IPS-20b (cell line): ENCODE data around the gene DMXL2.
"Not testable (repeated sequence)": the region's sequence is repeated elsewhere in the genome, so short reads cannot be mapped to it uniquely, and the experiment has no call there.

Experiments used
- H3K27ac ChIP-seq: one replicate; pipeline ENCODE4 v1.5.1; 2013; ENCODE audit warnings: low read length
- H3K27me3 ChIP-seq: 2 replicates; pipeline ENCODE4 v1.6.1; 2013; ENCODE audit warnings: mild to moderate bottlenecking, low read length, inconsistent platforms; ENCODE audit not compliant: insufficient read depth
- H3K36me3 ChIP-seq: 2 replicates; pipeline ENCODE4 v1.6.1; 2013; ENCODE audit warnings: low read depth, mild to moderate bottlenecking, inconsistent platforms, low read length, moderate library complexity; ENCODE audit not compliant: insufficient read depth
- H3K4me1 ChIP-seq: 2 replicates; pipeline ENCODE4 v1.6.1; 2013; ENCODE audit warnings: mild to moderate bottlenecking, control low read depth, inconsistent platforms, low read length, moderate library complexity; ENCODE audit not compliant: insufficient read depth
- H3K4me3 ChIP-seq: 2 replicates; pipeline ENCODE4 v1.5.1; 2013; ENCODE audit warnings: mild to moderate bottlenecking, low read length, inconsistent platforms
- H3K9ac ChIP-seq: 2 replicates; pipeline ENCODE4 v1.6.1; 2013; ENCODE audit warnings: low read depth, mild to moderate bottlenecking, inconsistent platforms, low read length, moderate library complexity
- H3K9me3 ChIP-seq: 2 replicates; pipeline ENCODE4 v1.6.1; 2013; ENCODE audit warnings: mild to moderate bottlenecking, low read depth, low read length, inconsistent platforms; ENCODE audit not compliant: insufficient read depth

Gene DMXL2

DNA sequence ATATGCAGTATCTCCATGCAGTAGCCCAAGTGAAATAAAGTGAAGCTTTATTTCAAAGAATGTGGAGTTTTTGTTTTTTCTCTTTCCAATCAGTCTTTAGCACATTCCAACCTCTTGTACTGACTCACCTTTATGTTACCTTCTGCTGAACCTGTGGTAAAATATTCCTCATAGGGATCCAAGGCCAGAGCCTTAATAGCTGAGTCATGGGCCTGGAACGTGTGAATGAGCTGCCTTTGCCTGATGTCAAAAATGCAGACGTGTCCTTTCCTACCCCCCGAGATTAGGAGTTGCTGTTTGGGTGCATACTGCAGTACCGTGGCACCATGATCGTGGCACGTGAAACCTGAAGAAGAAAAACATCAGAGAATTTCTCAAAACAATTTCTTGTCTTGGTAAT lies 172.6 kb downstream of the DMXL2 start:
- Histone ChIP-seq H3K9me3 (no peaks in the 10 kb centered on the region), H3K27ac (no peak overlapping the region), H3K36me3 (peaks cover 11% of the 10 kb centered on the region), H3K4me3 (no peak overlapping the region), H3K4me1 (no peaks in the 10 kb centered on the region), H3K27me3 (no peaks in the 10 kb centered on the region), H3K9ac (no peak overlapping the region)

DNA sequence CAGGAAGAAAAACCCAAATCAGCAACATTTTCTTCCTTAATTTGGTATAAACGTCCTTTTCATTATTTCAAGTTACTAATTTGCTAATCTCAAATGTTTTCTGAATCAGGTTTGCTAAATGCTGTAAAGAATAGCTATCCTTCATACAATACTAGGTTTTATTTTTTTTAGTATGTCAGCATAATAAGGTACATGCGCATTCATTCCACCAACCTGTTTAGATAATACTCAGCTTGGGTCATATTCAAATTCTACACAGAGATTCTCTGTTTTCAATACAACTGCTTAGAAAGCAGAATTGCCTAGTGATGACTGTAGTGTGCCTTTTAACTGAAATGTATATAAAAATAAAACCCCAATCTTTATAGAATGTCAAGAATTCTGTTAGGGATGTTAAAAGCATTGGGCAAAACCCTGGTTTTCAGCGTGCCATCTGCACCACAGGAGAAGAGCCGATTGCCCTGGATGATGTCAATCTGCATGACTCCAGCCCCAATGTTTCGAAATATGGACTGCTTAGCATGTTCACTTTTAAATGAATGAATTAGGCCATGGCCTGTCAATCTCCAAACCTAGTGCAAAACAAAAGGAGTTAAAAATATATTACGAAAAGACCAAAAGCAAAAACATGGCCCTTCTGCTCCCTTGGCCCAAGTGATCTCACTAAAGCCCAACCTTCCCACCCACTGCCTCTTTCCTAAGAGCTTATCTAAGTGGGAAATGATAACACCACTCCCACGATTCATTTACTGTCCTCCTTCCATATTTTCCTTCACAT lies 173.8 kb downstream of the DMXL2 start:
- no peaks in the 10 kb centered on the region for H3K9me3 ChIP-seq
- H3K4me1 ChIP-seq: no peaks in the 10 kb centered on the region
- H3K27me3 ChIP-seq: no peaks in the 10 kb centered on the region
- no peak overlapping the region for H3K9ac ChIP-seq
- H3K27ac ChIP-seq: no peak overlapping the region
- peaks cover 7% of the 10 kb centered on the region for H3K36me3 ChIP-seq
- no peak overlapping the region for H3K4me3 ChIP-seq

DNA sequence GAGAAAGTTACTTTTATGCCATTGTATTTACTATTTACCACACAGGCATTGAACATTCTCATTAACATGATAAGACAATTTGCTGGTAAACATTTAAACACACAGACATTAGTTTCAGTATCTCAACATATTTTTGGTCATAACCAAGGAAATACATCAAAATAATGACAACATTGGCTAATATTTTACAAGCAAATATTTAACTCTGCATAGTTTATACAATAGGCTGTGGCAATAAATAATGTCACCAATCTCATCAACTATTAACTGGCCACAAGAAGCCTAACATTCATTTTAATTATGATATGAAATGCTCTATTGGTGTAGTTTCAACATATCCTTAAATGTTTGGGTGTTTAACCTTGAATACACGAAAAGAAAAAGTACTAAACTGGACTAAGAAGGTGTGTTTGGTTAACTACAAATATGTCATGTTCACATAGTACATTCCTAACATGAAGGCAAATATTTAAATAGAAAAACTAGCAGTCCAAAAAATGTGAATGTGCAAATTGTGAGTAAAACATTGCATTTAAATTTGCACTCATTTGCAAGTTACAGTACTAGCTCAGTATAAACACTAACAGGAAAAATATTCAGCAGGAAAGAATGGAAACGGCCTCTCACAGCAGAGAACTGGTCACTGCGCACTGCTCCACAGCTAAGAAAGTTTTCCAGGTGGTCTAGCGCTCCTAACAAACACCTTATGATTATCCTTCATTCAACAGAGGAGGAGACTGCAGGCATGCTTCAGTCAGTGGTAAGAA lies 174.5 kb downstream of the DMXL2 start:
- H3K27ac ChIP-seq: no peak overlapping the region
- H3K9me3 ChIP-seq: no peaks in the 10 kb centered on the region
- peaks cover 7% of the 10 kb centered on the region for H3K36me3 ChIP-seq
- H3K4me3 ChIP-seq: no peak overlapping the region
- no peaks in the 10 kb centered on the region for H3K4me1 ChIP-seq
- no peaks in the 10 kb centered on the region for H3K27me3 ChIP-seq
- H3K9ac ChIP-seq: no peak overlapping the region

DNA sequence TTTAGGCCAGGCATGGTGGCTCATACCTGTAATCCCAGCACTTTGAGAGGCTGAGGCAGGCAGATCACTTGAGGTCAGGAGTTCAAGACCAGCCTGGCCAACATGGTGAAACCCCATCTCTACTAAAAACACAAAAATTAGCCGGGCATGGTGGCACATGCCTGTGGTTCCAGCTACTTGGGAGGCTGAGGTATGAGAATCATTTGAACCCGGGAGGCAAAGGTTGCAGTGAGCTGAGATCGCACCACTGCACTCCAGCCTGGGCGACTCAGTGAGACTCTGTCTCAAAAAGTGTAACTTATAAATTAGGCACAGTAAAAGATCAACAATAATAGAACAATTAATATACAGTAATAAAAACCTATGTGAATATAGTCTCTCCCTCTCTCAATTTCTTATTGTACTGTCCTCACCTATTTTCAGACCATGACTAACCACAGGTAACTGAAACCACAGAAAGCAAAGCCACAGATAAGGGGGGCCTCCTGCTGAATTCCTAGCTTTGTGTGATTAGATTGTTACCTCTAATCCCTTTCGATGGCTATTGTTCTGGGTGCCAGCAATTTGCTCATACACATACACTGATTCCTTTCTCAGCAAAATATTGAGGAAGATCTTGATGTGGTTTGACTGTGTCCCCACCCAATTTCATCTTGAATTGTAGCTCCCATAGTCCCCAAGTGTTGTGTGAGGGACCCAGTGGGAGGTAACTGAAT lies 176.4 kb downstream of the DMXL2 start:
- H3K9ac ChIP-seq, H3K36me3 ChIP-seq, H3K4me3 ChIP-seq, H3K4me1 ChIP-seq, H3K9me3 ChIP-seq, H3K27ac ChIP-seq, H3K27me3 ChIP-seq: not testable (repeated sequence)

DNA sequence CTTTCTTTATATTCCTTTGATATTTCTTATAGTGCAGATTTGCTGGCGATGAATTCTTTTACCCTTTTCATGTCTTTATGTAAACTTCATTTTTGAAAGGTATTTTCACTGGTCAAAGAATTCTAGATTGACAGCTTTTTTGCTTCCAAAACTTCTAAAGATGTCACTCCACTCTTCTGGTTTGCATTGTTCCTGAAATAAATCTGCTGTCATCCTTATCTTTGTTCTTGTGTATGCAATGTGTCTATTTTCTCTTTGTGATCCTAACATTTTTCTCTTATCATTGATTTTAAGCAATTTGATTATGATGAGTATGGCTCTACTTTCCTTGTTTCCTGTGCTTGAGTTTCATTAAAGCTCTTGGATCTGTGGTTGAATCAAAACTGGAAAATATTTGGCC lies 177.8 kb downstream of the DMXL2 start:
- Histone ChIP-seq H3K4me1 (no peaks in the 10 kb centered on the region), H3K27ac (no peak overlapping the region), H3K9ac (no peak overlapping the region), H3K9me3 (no peaks in the 10 kb centered on the region), H3K27me3 (no peaks in the 10 kb centered on the region), H3K36me3 (peaks cover 7% of the 10 kb centered on the region), H3K4me3 (no peak overlapping the region)

DNA sequence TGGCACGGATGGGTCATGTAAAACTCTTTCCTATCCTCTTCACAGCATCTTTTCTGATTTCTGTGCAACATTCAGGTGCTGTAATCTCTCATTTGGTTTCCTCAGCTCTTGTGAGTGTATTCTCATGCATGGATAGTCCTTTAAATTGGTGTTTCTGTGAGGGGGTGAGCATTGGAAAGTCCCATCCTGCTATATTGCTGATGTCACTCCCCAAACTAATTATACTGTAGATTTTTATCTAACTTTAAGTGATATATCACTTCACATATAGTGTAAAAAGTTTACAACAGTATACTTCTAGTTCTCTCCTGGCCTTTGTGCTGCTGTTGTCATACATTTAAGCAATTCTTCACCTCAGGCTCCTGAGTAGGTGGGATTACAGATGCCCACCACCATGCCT lies 178.5 kb downstream of the DMXL2 start:
- no peaks in the 10 kb centered on the region for H3K9me3 ChIP-seq

DNA sequence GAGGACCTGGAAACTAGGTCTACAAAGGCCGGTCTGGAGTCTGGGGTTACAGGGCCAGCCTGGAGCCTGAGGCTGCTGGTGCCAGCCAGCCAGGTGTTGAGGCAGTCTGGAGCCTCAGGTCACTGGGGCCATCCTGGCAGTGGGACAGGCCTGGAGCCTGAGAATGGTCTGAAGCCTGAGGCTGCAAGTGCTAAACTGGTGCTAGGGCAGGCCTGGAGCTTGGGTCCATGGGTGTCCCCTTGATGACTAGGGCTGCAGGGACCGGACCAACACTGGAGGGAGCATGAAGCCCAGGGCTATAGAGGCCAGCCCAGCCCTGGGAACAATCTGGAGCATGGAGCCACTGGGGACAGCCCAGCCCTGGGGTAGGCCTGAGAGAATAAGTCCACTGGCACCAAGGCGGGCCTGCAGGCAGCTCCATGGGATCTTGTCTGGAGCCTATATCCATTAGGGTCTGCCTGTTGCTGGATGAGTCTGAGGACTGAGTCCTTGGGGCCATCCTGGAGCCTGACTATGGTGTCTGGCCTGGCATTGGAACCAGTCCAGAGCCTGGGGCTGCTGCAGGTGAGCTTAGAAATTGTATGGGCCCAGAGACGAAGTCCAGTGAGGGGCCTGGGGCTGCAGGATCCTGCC lies 179.2 kb downstream of the DMXL2 start:
- H3K4me3 ChIP-seq: no peak overlapping the region
- H3K27me3 ChIP-seq: no peaks in the 10 kb centered on the region
- no peak overlapping the region for H3K9ac ChIP-seq
- no peaks in the 10 kb centered on the region for H3K36me3 ChIP-seq
- no peaks in the 10 kb centered on the region for H3K9me3 ChIP-seq
- no peak overlapping the region for H3K27ac ChIP-seq
- no peaks in the 10 kb centered on the region for H3K4me1 ChIP-seq

More for the DNA sequence above, 178.5 kb downstream of the DMXL2 start:
- H3K4me1 ChIP-seq: no peaks in the 10 kb centered on the region
- no peaks in the 10 kb centered on the region for H3K27me3 ChIP-seq
- no peak overlapping the region for H3K27ac ChIP-seq
- H3K36me3 ChIP-seq: no peaks in the 10 kb centered on the region; the same call in 1 of the 2 replicates
- no peak overlapping the region for H3K4me3 ChIP-seq
- H3K9ac ChIP-seq: no peak overlapping the region

DNA sequence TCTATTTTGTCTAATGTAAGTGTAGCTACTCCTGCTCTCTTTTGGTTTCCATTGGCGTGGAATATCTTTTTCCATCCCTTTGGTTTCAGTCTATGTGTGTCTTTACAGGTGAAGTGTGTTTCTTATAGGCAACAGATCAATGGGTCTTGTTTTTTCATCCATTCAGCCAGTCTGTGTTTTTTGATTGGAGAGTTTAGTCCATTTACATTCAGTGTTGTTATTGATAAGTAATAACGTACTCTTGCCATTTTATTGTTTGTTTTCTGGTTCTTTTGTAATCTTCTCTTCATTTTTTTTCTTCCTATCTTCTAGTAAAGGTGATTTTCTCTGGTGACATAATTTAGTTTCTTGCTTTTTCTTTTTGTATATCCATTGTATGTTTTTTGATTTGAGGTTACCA lies 184.0 kb downstream of the DMXL2 start:
- H3K9ac ChIP-seq: no peak overlapping the region
- H3K27me3 ChIP-seq: no peaks in the 10 kb centered on the region
- H3K4me1 ChIP-seq: no peaks in the 10 kb centered on the region
- H3K9me3 ChIP-seq: peaks cover 3% of the 10 kb centered on the region; the same call in 1 of the 2 replicates
- no peak overlapping the region for H3K27ac ChIP-seq
- no peaks in the 10 kb centered on the region for H3K36me3 ChIP-seq
- H3K4me3 ChIP-seq: no peak overlapping the region

DNA sequence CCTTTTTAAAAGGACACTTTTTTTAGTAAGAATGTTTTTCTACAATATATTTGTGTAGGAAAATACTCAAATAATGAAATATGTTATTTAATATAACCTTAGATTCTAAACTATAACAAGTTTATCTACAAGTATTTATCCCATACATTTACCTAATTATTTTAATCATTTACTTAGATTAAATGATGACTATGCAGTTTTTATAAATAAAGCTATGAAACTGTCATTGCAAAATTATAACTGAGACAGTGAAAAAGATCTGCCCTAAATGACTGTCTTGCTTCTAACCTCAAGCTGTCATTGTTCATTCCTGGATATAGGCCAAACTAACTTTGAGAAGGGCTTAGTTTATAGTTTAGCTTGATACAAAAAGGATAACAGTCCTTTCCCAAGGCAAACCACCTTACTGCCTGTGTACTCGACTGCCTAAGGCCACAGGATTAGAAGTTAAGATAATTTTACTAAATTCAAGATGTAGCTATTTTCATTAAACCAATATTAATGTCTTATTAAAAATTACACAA lies 197.0 kb downstream of the DMXL2 start:
- no peak overlapping the region for H3K4me3 ChIP-seq
- H3K27ac ChIP-seq: no peak overlapping the region
- no peaks in the 10 kb centered on the region for H3K27me3 ChIP-seq
- no peak overlapping the region for H3K9ac ChIP-seq
- no peaks in the 10 kb centered on the region; the same call in 1 of the 2 replicates for H3K9me3 ChIP-seq
- H3K36me3 ChIP-seq: no peaks in the 10 kb centered on the region
- H3K4me1 ChIP-seq: peaks cover 4% of the 10 kb centered on the region; the same call in 1 of the 2 replicates

DNA sequence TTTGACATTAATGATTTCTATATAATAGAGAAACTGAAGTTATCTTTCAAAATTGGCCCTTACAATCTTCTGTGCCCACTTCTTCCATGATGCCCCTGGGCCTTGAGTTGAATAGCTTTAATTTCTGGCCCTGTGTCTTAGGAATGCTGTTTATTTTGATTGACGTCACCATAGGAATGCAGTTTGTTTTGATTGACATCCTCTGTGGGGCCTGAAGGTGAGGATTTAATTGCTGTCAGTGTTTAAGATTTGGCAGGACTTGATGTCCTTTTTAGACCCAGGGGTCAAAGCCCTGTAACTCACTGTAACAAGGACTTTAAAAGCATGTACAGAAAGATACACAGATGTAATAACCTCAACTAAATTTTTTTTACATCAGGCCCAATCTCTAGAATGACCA lies 197.8 kb downstream of the DMXL2 start:
- Histone ChIP-seq H3K4me3 (no peak overlapping the region), H3K36me3 (no peaks in the 10 kb centered on the region), H3K9ac (no peak overlapping the region), H3K27ac (no peak overlapping the region), H3K4me1 (peaks cover 4% of the 10 kb centered on the region; the same call in 1 of the 2 replicates), H3K9me3 (no peaks in the 10 kb centered on the region; the same call in 1 of the 2 replicates), H3K27me3 (no peaks in the 10 kb centered on the region)

DNA sequence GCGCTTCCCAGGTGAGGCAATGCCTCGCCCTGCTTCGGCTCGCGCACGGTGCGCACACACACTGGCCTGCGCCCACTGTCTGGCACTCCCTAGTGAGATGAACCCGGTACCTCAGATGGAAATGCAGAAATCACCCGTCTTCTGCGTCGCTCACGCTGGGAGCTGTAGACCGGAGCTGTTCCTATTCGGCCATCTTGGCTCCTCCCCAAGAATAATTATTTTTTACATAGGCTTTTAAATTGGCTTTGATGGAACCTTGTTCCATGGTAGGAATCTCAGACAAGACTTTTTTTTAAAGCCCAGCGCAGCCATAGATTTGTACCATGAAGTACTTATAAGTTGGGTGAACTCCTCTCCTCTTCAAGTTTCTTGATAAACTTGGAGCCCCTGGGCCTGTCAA lies 199.5 kb downstream of the DMXL2 start:
- H3K4me3 ChIP-seq, H3K27ac ChIP-seq, H3K9me3 ChIP-seq, H3K27me3 ChIP-seq, H3K9ac ChIP-seq, H3K36me3 ChIP-seq, H3K4me1 ChIP-seq: not testable (repeated sequence)
